Fibroblast of villous mesenchyme (primary cell): ENCODE results near the gene CETN3. TPM values are rescaled to one million over a fixed set of nuclear protein-coding genes. Genes with fewer than 3 reads are reported as not detected.
A peak's percentile ranks its signal among the peaks of the same experiment; 100 is the strongest.
"Not testable (repeated sequence)": the region's sequence is repeated elsewhere in the genome, so short reads cannot be mapped to it uniquely, and the experiment has no call there.

Source experiments
- DNase-seq: peaks from one replicate; pipeline ENCODE4 v3.0.0-alpha.2; 2010; ENCODE audit warnings: low read depth
- H3K4me3 ChIP-seq: 2 replicates; pipeline ENCODE4 v1.5.1; 2011; ENCODE audit warnings: low read depth, mild to moderate bottlenecking, low read length
- CTCF ChIP-seq: IDR thresholded peaks from 2 replicates; pipeline ENCODE4 v1.5.1; 2012; ENCODE audit warnings: low read depth, mild to moderate bottlenecking, low read length; ENCODE audit not compliant: insufficient read depth
- total RNA-seq: library from RNA; depleted of rRNA; stranded (reverse); fragments of >200 nt; gene quantifications from 2 replicates; pipeline ENCODE4 v1.2.3, GENCODE V29; 2012

The CETN3 gene
- total RNA-seq, 1 donor: 15.5 TPM

GRCh38 chr5:90386099-90386710, 23.4 kb downstream of the CETN3 start:
- peak; percentile 32 for DNase-seq
- no peak overlapping the region for H3K4me3 ChIP-seq
- TF ChIP-seq CTCF: peak; percentile 49

GRCh38 chr5:90384389-90384788, 25.2 kb downstream of the CETN3 start:
- no peak for DNase-seq
- no peak for TF ChIP-seq CTCF
- H3K4me3 ChIP-seq: no peak overlapping the region

GRCh38 chr5:90383903-90384302, 25.7 kb downstream of the CETN3 start:
- H3K4me3 ChIP-seq: no peak overlapping the region
- no peak for DNase-seq
- TF ChIP-seq CTCF: no peak

- TF ChIP-seq CTCF: no peak
- no peak for DNase-seq
- H3K4me3 ChIP-seq: no peak overlapping the region
Measured at GRCh38 chr5:90381213-90381929, 28.2 kb downstream of the CETN3 start.

GRCh38 chr5:90379652-90380051, 29.9 kb downstream of the CETN3 start:
- no peak for TF ChIP-seq CTCF
- no peak overlapping the region for H3K4me3 ChIP-seq
- no peak for DNase-seq

GRCh38 chr5:90378752-90379151, 30.8 kb downstream of the CETN3 start:
- H3K4me3 ChIP-seq: no peak overlapping the region
- TF ChIP-seq CTCF: no peak
- DNase-seq: no peak

- not testable (repeated sequence) for H3K4me3 ChIP-seq, DNase-seq
Measured at GRCh38 chr5:90371269-90371668, 38.3 kb downstream of the CETN3 start.
